CD4-positive, alpha-beta T cell treated with Interleukin-12 subunit alpha and Interleukin-12 subunit beta, for 1 hour (primary cell): ENCODE results near the gene ZDHHC14.
A peak's percentile ranks its signal among the peaks of the same experiment; 100 is the strongest.
"Not testable (repeated sequence)": the region's sequence is repeated elsewhere in the genome, so short reads cannot be mapped to it uniquely, and the experiment has no call there.

Experiments
- DNase-seq: peaks from one replicate; pipeline ENCODE4 v3.0.0-alpha.2; 2020

The ZDHHC14 gene

DNA sequence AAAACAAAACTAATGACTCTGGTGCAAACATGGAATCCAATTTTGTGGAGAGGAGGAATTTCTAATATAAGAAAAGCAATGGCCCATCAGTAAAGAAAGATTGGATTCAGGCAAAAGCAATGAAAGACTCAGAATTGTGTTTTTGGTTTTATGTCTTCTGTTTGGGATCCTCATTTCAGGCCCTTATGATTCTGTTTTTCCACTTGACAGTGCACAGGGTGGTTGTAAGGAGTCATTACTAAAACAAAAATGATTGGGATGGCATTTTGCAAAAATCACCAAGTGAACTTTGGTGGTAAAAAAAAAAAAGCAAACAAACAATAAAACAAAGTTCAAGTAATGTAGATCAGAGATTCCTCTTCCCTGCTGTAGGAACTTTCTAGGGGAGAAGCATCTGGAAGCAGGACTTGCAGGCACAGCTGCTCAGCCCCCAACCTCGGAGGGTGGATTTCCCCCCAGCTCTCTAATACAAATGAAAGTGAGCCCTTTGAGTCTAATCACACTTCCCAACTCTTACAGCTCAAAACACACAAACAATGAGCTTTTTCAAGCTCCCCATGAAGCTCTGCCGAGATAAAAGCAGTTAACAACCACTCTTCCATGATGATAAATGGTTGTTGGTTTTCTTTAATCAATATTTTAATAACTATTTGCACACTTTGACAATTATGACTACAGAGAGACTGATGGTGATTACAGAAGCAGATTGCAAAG, 177.7 kb downstream of the ZDHHC14 start:
- no peak for DNase-seq

DNA sequence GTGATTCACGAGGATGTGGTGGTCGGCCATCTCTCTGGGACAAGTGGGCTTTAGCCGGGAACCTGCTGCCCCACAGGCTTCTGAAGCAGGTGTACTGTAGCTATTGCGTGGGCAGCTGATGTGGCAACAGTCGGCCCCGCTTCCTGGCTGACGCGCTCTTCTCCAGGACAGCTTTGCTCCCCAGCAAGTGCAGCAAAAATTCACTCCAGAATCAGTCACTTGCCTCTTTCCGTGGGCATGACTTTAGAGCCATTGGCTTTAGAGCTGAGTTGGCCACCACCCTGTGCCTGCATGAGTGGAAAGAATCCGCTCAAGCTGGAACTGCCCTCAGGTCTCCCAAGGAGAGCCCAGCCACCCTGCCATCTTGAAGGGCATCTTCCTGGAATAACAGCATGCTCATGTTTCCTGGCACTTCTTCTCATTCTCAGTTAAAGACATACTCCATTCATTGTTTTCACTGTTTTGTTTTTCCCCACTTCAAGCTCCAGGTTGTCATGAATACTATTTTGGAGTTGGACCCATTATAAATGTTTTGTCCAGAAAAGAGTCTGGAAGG, 178.3 kb downstream of the ZDHHC14 start:
- DNase-seq, result no peak

GRCh38 chr6:157560063-157560462, 179.1 kb downstream of the ZDHHC14 start:
- not testable (repeated sequence) for DNase-seq

DNA sequence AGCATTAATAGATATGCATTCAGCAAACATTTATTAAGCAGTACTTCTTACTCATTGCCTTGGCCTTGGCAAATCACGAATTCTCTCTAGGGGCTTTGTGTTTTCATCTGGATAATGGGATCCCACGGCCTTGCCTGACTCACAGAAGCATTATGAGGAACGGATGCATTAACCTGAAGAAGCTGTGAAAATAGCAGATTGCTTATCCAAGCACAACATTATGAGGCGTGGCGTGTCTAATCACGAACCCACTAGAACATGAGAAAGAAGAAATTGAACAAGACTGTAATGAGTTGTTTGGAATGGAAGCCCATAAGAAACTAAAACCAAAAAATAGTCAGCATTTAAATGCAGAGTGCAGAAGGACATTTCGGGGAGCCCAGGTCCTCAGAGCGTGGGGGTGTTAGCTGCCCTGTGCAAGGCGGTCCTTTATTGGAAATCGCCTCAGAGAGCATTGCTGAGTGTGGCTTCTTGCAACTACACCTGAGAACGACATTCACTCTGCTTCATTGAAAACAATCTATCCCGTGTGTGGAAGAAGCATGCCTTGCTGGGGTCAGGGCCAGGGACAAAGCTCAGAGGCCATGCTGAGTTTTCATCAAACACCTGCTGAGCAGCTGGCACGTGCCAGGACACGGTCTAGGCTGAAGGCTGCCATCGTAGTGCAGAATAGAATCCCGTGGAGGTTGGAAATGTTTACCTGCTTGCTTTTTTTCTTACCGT, 179.9 kb downstream of the ZDHHC14 start:
- DNase-seq, result no peak

- no peak for DNase-seq
Measured at GRCh38 chr6:157561414-157561790, 180.4 kb downstream of the ZDHHC14 start.

DNA sequence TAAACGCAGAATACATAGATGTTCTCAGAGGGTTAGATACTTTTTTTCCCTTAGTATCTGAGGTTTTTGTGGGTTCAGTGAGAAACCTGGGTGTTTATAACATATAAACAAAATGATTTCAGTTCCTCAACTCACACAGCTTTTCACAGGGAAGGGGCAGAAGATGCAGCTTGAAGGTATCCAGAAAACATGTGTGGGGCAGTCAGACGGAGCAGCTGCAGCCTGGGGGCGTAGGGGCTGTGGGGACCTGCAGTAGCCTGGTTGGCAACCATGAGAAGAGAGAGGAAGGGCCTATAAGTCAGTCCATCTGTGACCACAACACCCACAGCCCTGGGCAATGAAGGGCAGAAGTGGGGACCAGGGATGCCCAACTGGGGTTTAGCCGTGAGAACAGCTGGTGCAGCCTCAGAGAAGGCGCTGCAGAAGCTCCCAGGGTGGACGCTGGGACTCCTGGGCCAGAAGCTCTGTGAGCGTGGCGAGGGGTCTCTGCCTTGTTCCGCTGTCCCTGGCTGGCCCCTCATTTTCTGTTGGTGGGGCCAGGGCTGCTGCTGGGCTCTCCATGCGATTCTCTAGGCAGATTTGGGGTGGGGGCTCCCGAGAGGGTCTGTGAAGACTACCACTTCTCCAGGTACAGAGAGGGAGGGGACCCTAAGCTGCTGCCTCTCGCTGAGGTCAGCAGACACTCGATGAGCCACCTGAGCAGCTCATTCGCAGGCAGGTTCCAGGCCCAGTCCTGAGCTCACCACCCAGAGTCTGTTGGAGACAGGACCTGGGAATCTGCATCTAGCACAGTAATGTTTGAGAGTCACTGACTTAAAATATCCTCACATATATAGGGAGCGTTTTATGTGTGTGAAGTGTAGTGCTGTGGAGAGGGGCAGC, 181.2 kb downstream of the ZDHHC14 start:
- no peak for DNase-seq

DNA sequence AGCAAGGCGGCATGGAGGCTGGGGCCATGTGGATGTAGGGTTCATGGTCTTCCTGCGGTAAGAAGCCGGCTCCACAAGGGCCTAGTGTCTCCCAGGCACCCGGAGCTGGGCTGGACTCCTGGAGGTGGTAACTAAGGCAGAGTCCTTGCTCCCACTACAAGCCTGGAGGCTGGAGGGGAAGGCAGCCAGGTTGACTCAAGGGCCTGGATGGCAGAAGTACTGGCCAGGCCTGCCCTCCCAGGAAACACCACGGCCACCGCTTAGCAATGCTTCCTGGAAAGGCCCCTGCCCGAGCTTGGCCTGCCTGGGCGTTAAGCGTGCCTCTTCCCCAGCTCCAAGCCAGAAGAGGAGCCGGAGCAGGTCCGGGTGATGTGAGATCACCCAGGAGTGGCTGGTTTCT, 182.0 kb downstream of the ZDHHC14 start:
- DNase-seq, result no peak

- DNase-seq, result no peak
Measured at GRCh38 chr6:157563611-157564284, 182.8 kb downstream of the ZDHHC14 start.

GRCh38 chr6:157568702-157569101, 187.7 kb downstream of the ZDHHC14 start:
- no peak for DNase-seq

- peak; percentile 30 for DNase-seq
Measured at GRCh38 chr6:157569543-157569942, 188.6 kb downstream of the ZDHHC14 start.

DNA sequence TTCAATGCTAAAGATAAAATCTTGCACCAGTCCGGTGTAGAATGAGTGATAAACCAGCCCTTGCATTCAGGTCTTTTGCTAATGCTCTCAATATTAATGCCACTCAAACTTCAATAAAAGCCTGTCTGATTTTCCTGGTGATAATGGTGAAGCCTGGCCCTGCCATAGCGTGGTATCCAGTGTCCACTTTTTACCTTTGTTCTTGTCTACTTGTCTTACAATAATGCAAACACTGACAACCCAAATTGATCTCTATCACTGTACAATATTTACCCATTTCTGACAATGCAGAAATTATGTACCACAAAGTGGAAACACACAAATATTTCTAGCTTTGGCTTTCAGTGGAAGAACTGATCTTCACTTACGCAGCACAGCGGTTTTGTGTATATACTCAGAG, 189.1 kb downstream of the ZDHHC14 start:
- DNase-seq, result no peak

- no peak for DNase-seq
Measured at GRCh38 chr6:157570752-157571151, 189.8 kb downstream of the ZDHHC14 start.

DNA sequence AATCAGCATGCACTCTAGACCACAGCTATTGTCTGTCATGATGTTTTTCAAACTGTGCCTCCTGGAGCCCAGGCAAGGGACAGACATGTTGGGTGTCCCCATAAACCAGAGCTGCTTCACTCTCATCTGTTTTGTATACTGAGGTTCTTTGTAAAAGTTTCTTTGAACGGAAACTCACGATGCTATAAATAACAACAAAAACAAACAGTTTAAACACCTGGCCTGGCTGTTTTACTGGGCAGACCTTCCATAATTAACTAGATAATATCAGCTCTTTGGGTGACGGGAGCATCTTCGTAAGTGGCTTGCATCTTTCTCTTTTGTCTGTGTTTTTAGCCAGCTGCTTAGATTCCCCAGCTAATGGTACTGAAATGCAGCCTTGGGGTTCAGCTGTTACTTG, 190.3 kb downstream of the ZDHHC14 start:
- no peak for DNase-seq

DNA sequence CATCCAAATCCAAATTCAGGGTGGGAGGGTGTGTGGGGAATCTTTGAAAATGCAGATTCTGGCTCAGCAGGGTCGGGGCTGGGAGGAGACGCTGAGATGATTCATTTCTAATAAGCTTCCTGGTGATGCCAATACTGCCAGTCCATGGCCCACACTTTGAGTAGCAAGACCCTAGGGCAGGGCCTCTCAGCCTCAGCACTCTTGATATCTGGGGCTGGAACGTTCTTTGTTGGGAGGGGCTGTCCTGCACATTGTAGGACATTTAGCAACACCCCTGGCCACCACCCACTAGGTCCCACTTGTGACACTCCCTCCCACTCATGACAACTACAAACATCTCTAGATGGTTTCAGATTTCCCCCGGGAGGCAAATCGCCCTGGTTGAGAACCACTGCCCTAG, 191.0 kb downstream of the ZDHHC14 start:
- no peak for DNase-seq

GRCh38 chr6:157574851-157575424, 193.9 kb downstream of the ZDHHC14 start:
- DNase-seq, result no peak

DNA sequence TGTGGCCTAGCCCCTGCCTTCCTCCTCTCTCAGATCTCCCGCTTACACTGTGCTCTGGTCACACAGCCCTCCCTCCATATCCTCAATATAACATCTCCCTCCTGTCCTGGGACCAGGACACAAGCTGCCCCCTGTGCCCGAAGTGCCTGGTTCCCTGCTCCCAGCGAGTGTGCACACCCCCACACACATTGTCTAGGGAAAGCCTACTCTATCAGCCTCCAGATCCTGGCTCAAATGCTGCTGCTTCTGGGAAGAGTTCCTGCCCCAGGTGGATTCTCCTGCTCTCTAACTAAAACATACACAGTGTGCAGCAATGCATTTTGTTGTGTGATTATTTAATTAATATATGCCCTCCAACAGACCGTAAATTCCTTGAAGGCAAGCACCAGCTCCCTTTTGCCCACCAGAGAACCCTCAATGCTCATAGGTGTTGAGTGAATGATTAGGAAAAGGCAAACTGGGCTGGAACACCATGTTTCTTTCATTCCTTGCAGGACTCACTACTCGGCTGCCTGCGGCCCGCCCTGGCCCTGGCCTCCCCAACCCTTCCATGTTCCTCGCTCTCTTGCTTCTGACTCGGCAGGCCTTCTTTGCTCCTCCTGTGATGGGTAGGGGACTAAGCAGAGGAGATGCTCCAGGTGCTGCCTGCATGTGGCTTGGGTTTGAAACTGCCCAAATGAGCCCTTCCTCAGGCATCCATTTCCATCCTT, 194.6 kb downstream of the ZDHHC14 start:
- DNase-seq, result no peak

GRCh38 chr6:157576991-157577390, 196.0 kb downstream of the ZDHHC14 start:
- not testable (repeated sequence) for DNase-seq

- DNase-seq, result not testable (repeated sequence)
Measured at GRCh38 chr6:157578527-157578926, 197.5 kb downstream of the ZDHHC14 start.

- DNase-seq, result no peak
Measured at GRCh38 chr6:157579467-157580031, 198.6 kb downstream of the ZDHHC14 start.

- DNase-seq, result no peak
Measured at GRCh38 chr6:157584036-157584435, 203.0 kb downstream of the ZDHHC14 start.
